ENCODE measurements around the gene NDUFB6. TPM values are rescaled to one million over a fixed set of nuclear protein-coding genes. Genes with fewer than 3 reads are reported as not detected.

Gene NDUFB6
- total and polyA plus RNA-seq, 9 of the 15 experiments (the other 6 are each of a cell fraction or from before 2014, with no cell fraction given), result 26.5 to 88.1 (median 64.0) TPM

DNA sequence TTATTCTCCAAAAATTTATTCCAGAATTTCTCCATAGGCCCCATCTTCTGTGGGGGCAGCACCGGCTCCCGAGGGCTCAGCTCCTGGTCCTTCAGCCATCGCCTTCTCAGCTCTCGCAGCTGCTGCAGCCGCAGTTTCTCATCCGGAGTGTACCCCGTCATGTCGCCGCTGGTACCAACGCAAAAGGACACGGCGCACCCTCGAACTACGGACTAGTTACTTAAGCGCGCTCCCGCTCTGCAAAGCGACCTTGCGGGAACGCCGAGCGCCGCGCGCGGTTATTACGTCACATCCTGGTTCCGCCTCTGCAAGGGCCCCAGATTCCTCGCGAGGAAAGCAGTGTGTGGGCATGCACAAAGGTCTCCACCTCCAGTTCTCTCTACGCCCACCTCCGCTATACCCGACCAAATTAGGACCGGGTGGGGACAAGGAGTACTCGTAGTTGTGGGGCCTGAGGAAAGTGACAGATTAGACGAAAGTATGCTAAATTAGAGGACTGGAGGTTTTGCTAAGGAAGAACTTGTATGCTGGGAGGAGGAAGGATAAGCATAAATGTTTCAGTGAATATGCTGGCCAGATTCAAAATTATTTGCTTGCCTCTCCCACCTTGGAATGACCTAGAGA, at the start of gene NDUFB6 (continued):
- TF ChIP-seq, protein P1, sequence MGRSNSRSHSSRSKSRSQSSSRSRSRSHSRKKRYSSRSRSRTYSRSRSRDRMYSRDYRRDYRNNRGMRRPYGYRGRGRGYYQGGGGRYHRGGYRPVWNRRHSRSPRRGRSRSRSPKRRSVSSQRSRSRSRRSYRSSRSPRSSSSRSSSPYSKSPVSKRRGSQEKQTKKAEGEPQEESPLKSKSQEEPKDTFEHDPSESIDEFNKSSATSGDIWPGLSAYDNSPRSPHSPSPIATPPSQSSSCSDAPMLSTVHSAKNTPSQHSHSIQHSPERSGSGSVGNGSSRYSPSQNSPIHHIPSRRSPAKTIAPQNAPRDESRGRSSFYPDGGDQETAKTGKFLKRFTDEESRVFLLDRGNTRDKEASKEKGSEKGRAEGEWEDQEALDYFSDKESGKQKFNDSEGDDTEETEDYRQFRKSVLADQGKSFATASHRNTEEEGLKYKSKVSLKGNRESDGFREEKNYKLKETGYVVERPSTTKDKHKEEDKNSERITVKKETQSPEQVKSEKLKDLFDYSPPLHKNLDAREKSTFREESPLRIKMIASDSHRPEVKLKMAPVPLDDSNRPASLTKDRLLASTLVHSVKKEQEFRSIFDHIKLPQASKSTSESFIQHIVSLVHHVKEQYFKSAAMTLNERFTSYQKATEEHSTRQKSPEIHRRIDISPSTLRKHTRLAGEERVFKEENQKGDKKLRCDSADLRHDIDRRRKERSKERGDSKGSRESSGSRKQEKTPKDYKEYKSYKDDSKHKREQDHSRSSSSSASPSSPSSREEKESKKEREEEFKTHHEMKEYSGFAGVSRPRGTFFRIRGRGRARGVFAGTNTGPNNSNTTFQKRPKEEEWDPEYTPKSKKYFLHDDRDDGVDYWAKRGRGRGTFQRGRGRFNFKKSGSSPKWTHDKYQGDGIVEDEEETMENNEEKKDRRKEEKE (IDR thresholded peaks at IDR 0.05; ENCODE audit: borderline replicate concordance in 1 of 2, control insufficient read depth in 1 of 2, low read depth in 2 of 2, low read length in 1 of 2), result 0 out of 4 replicates have a peak, but pooled peaks of 1 of the 2 experiments have one; percentile 42
- TF ChIP-seq, protein P2, sequence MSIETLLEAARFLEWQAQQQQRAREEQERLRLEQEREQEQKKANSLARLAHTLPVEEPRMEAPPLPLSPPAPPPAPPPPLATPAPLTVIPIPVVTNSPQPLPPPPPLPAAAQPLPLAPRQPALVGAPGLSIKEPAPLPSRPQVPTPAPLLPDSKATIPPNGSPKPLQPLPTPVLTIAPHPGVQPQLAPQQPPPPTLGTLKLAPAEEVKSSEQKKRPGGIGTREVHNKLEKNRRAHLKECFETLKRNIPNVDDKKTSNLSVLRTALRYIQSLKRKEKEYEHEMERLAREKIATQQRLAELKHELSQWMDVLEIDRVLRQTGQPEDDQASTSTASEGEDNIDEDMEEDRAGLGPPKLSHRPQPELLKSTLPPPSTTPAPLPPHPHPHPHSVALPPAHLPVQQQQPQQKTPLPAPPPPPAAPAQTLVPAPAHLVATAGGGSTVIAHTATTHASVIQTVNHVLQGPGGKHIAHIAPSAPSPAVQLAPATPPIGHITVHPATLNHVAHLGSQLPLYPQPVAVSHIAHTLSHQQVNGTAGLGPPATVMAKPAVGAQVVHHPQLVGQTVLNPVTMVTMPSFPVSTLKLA (conservative IDR thresholded peaks at IDR 0.05), result peak; percentile 55 to 73
- TF ChIP-seq NBN (IDR thresholded peaks at IDR 0.05; ENCODE audit: low read depth) (0 out of 2 replicates have a peak, but pooled peaks have one; percentile 11), HNRNPLL (IDR thresholded peaks at IDR 0.05; ENCODE audit: low read depth, low read length, poor library complexity, severe bottlenecking) (peak; percentile 80), RBFOX2 (IDR thresholded peaks at IDR 0.05; ENCODE audit: low read depth, low read length) (peak; percentile 87), ZNF197 (CRISPR knock-in tag; IDR thresholded peaks at IDR 0.05; ENCODE audit: low read depth) (no peak), PML (IDR thresholded peaks at IDR 0.05; ENCODE audit: low read length) (peak; percentile 21; the same call in 1 of the 2 replicates), ZNF165 (CRISPR knock-in tag; IDR thresholded peaks at IDR 0.05; ENCODE audit: borderline replicate concordance) (no peak), ZNF551 (CRISPR knock-in tag; IDR thresholded peaks at IDR 0.05) (no peak), POLR2G (IDR thresholded peaks at IDR 0.05; ENCODE audit: low read depth, low read length) (peak; percentile 87), GABPA (tag; conservative IDR thresholded peaks at IDR 0.05; ENCODE audit: low read depth) (peak; percentile 92), TEAD1 (CRISPR knock-in tag; IDR thresholded peaks at IDR 0.05) (peak in 1 of 2 experiments; percentile 44; a peak in 1 of 4 replicates), JUND (IDR thresholded peaks at IDR 0.05; ENCODE audit: borderline replicate concordance, low read depth, low read length) (peak; percentile 61), JUND (tag; IDR thresholded peaks at IDR 0.05; ENCODE audit: borderline replicate concordance, low read depth, low read length) (no peak; the same call in 2 of the 3 replicates), PHTF2 (CRISPR knock-in tag; IDR thresholded peaks at IDR 0.05) (no peak), TBP (optimal IDR thresholded peaks at IDR 0.05; ENCODE audit: low read depth, low read length) (peak; percentile 67), PHF8 (IDR thresholded peaks at IDR 0.05; ENCODE audit: borderline replicate concordance, low read length) (peak; percentile 76; the same call in 1 of the 2 replicates)
- TF ChIP-seq, protein P3, sequence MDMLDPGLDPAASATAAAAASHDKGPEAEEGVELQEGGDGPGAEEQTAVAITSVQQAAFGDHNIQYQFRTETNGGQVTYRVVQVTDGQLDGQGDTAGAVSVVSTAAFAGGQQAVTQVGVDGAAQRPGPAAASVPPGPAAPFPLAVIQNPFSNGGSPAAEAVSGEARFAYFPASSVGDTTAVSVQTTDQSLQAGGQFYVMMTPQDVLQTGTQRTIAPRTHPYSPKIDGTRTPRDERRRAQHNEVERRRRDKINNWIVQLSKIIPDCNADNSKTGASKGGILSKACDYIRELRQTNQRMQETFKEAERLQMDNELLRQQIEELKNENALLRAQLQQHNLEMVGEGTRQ (CRISPR knock-in tag; IDR thresholded peaks at IDR 0.05), result no peak
- TF ChIP-seq, protein P4, sequence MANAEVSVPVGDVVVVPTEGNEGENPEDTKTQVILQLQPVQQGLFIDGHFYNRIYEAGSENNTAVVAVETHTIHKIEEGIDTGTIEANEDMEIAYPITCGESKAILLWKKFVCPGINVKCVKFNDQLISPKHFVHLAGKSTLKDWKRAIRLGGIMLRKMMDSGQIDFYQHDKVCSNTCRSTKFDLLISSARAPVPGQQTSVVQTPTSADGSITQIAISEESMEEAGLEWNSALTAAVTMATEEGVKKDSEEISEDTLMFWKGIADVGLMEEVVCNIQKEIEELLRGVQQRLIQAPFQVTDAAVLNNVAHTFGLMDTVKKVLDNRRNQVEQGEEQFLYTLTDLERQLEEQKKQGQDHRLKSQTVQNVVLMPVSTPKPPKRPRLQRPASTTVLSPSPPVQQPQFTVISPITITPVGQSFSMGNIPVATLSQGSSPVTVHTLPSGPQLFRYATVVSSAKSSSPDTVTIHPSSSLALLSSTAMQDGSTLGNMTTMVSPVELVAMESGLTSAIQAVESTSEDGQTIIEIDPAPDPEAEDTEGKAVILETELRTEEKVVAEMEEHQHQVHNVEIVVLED (CRISPR knock-in tag; IDR thresholded peaks at IDR 0.05), result peak; percentile 43
